HG02610 (cell line): ENCODE results near the gene MAPK8IP3.

ENCODE experiments used
- ATAC-seq: cut with Tn5 transposase; IDR thresholded peaks from one replicate; pipeline ENCODE4 v1.9.1; 2021; ENCODE audit warnings: mild to moderate bottlenecking, moderate library complexity; ENCODE audit not compliant: unreplicated experiment

The MAPK8IP3 gene

DNA sequence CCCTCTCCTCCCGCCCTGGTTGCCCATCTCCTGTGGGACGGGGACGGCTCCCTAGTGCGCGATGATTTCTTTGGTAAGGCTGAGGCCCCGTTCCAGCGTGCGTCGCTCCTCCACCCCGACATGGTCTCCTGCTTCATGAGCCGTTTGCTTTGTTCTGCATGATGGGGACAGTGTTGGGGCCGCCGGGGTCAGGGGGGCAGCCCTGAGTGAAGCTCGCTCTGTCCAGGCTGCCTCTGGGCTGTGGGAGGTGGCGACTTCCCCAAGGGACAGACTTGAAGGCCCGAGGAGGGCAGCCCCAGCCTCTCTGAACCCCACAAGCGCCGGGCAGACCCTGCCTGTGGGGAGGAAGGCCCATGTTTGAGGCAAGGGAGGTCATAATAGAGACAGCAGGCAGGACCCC is 52.9 kb downstream of the MAPK8IP3 start:
- no peak for ATAC-seq

DNA sequence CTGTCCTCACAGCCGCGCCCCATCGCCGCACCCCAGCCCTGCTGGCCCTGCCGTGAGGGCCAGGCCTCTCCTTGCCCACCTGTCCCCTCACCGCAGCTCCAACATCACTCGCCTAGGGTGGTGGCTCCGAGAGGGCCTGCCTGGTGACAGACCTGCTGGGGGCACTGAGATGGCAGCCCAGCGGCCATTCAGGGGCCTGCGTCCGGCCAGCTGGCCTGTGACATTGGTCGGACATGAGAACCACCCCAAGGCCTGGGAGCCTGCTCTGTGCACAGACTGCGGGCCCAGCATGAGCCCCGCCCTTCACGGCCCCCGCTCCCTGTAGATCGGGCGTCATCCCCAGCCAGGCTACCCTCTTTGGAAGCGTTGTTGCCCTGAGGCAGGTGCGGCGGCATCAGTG is 53.5 kb downstream of the MAPK8IP3 start:
- no peak for ATAC-seq

DNA sequence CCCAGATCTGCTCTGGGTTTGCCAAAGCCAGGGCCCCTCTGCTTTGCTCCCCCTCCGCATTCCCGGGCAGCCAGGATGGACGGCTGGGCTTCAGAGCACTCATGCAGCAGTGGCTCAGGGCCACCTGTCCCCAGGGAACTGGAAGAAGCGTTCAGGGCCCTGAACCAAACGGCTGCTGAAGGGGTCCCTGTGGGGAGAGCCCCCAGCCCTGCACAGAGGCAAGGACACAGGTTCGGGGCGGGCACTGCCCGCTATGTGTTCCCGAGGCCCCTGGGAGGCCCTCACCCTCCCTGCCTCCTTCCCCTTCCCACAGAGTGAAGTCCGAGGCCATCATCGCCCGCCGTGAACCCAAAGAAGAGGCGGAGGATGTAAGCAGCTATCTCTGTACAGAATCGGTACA is 54.9 kb downstream of the MAPK8IP3 start:
- ATAC-seq = no peak

DNA sequence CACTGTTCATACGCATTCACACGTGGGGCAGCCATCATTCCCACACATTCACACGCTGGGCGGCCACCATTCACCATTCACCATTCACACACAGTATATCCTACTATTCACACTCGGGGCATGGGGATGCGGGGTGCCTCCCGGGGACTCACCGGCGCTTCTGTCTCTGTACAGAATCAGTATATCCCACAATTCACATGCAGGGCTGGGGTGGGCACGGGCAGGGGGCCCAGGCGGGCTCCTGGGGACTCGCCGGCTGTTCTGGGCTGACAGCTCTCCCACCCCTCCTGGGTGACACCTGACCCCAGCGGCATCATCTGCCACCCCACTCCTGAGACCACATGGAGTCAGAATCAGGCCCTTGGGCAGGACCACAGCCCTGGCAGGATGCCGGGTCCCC is 55.8 kb downstream of the MAPK8IP3 start:
- no peak for ATAC-seq

DNA sequence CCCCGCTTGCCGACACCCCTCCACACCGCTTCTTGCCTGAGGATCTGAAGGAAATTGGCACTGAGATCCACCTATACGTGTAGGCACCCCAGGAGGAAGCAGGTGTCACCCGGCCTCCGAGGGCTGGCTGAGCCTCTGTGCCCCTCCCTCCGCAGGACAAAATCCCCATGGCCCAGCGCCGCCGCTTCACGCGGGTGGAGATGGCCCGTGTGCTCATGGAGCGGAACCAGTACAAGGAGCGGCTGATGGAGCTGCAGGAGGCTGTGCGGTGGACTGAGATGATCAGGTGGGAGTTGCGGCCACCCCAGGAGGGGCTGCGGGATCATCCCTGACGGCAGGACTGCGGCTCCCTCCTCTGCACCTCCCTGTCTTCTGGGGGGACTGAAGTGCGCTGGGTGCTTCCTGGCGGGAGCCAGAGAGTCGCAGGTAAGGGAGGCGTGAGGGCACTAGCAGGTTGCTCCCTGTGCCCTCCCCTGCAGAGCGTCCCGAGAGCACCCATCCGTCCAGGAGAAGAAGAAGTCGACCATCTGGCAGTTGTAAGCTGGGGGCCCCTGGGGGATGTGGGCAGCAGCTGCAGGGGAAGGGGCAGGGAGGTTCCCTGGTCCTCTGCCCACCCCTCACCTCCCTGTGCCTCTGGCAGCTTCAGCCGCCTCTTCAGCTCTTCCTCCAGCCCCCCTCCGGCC is 56.3 kb downstream of the MAPK8IP3 start:
- ATAC-seq = no peak

DNA sequence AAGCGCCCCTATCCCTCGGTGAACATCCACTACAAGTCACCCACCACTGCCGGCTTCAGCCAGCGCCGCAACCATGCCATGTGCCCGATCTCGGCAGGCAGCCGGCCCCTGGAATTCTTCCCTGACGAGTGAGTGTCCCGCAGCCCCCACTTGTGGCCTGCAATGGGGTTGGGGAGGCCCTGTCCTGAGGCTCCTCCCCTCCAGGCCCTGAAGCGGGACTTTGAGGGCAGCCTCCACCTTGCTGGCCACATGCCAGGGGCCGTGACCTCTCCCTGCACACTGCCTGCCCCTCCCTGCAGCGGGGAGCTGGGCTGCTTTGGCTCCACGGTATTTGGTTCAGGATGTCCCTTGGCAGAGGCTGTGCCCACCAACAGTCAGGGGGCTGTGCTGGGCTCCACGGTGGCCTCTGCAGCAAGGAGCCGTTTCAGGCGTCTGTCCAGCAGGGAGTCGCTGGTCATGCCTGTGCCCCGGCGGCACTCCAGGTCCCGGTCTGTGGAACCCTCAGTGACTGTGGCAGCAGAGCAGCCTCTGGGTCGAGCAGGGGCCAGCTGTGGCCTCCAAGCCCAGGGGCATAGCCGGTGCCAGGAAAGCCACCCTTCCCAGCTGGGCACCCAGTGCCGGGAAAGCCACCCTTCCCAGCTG is 57.0 kb downstream of the MAPK8IP3 start:
- ATAC-seq = no peak

DNA sequence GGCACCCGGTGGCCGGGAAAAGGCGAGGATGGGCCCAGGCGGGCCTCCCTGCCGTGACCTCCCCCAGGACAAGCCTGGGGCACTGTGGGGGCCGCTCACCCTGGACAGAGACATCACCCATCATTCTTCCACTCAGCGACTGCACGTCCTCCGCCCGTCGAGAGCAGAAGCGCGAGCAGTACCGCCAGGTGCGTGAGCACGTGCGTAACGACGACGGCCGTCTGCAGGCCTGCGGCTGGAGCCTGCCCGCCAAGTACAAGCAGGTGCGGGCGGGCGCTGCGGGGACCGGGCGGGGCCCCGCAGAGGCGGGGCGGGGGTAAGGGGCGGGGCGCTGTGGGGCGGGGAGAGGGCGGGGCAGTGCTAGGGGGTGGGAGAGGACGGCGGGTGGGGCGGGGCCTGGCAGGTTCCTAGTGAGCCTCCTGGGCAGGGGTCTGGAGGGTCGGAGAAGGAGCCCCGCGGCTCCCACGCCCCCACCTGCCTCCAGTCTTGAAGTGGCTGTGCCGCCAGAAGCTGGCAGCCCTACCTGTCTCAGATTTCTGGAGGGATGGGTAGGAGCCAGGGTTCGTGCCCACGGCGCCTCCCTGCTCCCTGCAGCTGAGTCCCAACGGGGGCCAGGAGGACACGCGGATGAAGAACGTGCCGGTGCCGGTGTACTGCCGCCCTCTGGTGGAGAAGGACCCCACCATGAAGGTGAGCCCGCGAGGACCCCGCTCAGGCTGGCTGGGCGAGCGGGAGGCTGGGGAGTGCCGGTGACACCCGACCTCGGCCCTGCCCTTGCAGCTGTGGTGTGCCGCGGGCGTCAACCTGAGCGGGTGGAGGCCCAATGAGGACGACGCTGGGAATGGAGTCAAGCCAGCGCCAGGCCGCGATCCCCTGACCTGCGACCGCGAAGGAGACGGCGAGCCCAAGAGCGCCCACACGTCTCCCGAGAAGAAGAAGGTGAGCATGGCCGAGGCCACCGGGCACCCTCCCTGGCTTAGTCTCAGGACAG is 57.8 kb downstream of the MAPK8IP3 start:
- no peak for ATAC-seq

DNA sequence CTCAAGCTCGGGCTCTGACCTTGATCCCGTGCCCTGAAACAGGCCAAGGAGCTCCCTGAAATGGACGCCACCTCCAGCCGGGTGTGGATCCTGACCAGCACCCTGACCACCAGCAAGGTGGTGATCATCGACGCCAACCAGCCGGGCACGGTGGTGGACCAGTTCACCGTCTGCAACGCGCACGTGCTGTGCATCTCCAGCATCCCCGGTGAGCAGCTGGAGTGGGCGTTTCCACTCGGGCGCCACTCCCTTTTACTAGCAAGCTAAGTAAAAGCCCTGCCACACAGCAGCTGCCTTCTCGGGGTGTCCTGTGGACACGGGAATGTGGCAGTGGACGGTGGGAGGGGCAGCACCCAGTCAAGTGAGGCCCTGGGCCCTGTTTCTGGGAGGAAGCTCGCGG is 59.0 kb downstream of the MAPK8IP3 start:
- no peak for ATAC-seq

DNA sequence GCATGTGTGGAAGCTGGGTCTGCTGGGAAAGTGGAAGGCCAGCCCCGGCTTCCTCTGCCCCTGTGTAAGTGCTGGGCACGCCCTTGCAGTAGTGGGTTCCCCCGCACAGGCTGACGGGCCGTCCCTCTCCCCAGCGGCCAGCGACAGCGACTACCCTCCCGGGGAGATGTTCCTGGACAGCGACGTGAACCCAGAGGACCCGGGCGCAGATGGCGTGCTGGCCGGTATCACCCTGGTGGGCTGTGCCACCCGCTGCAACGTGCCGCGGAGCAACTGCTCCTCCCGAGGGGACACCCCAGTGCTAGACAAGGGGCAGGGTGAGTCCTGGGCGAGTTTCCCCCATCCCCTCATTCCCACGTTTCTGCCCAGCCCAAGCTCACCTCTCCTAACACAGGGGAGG is 59.8 kb downstream of the MAPK8IP3 start:
- ATAC-seq = no peak

DNA sequence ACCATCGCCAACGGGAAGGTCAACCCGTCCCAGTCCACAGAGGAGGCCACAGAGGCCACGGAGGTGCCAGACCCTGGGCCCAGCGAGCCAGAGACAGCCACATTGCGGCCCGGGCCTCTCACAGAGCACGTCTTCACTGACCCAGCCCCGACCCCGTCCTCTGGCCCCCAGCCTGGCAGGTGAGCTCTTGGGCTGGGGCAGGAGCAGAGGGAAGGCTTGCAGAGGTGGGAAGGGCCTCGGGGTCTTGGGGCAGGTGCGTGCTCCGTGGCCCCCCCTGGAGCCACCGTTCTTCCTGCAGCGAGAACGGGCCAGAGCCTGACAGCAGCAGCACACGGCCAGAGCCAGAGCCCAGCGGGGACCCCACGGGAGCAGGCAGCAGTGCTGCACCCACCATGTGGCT is 60.2 kb downstream of the MAPK8IP3 start:
- no peak for ATAC-seq

DNA sequence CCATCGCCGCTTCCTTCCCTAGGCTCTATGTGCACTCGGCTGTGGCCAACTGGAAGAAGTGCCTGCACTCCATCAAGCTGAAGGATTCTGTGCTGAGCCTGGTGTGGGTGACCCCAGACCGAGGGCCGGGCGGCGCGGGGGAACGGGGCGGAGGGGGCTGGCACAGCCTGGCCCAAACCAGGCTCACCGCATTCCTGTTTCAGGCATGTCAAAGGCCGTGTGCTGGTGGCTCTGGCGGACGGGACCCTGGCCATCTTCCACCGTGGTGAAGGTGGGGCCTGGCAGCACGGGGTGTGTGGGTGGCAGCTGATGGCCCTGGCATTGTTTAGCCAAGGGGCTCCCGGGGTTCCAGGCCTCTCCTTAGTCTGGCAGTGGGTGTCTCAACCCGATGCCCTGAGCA is 60.7 kb downstream of the MAPK8IP3 start:
- ATAC-seq = no peak

DNA sequence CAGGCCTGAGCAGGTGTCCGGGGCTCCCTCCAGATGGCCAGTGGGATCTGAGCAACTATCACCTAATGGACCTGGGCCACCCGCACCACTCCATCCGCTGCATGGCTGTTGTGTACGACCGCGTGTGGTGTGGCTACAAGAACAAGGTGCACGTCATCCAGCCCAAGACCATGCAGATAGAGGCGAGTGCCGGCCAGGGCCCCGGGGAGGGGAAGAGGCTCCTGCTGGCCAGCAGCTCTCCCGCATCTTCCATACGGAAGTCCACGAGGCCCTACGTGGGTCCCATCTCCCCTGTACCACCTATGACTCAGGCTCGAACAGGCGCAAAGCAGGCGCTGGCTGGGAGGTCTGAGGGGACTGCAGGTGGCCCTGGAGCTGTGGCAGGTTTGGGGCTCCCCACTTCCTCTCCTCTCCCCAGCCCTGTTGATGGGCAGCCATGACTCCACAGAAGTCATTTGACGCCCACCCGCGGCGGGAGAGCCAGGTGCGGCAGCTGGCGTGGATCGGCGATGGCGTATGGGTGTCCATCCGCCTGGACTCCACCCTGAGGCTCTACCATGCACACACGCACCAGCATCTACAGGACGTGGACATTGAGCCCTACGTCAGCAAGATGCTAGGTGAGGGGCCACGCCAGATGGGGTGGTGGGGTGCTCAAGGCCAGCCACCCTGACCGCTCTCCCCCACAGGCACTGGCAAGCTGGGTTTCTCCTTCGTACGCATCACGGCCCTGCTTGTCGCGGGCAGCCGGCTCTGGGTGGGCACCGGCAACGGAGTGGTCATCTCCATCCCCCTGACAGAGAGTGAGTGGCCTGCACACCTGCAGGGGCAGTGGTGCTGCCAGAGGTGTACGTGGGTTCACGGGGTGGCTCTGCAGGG is 61.4 kb downstream of the MAPK8IP3 start:
- ATAC-seq = no peak

DNA sequence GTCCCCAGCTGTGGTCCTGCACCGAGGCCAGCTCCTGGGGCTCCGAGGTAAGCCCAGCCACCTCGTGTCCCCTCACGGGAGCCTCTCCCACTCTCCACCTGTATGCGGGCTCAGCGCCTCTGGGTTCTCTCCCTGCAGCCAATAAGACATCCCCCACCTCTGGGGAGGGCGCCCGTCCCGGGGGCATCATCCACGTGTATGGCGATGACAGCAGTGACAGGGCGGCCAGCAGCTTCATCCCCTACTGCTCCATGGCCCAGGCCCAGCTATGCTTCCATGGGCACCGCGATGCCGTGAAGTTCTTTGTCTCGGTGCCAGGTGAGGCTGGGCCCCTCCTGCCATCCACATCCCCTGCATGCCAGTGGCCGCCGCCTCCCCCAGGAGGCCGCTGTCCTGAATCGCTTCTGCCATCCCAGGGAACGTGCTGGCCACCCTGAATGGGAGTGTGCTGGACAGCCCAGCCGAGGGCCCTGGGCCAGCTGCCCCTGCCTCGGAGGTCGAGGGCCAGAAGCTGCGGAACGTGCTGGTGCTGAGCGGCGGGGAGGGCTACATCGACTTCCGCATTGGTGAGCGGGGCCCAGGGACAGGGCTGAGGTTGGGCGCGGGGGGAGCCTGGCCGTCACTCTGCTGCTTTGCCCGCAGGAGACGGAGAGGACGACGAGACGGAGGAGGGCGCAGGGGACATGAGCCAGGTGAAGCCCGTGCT is 62.2 kb downstream of the MAPK8IP3 start:
- no peak for ATAC-seq

DNA sequence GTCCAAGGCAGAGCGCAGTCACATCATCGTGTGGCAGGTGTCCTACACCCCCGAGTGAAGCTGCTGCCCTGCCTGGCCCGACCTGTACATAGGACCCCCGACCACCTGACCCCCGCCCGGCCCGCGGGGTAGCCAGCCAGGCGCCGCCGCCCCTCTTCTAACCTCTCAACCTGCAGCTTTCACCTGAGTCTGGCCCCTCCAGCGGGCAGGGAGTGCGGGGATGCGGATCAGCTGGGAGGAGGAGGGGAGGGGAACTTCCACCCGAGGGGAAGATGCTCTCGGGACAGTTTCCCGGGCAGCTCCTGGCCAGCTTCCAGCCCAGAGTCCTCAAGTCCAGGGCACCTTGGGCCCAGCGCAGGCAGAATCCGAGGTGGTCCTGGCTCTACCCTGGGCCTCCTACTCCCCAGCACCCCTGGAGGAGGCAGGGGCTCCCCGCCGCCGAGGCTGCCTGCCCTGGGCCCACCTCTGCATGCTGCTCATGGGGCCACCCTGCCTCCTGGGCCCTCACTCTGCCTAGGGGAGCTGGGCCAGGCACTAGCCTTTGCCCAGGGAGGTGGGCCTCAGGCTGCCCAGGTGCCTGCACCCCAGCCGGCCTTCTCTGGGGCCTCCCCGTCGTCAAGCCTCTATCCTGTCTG is 62.9 kb downstream of the MAPK8IP3 start:
- no peak for ATAC-seq

DNA sequence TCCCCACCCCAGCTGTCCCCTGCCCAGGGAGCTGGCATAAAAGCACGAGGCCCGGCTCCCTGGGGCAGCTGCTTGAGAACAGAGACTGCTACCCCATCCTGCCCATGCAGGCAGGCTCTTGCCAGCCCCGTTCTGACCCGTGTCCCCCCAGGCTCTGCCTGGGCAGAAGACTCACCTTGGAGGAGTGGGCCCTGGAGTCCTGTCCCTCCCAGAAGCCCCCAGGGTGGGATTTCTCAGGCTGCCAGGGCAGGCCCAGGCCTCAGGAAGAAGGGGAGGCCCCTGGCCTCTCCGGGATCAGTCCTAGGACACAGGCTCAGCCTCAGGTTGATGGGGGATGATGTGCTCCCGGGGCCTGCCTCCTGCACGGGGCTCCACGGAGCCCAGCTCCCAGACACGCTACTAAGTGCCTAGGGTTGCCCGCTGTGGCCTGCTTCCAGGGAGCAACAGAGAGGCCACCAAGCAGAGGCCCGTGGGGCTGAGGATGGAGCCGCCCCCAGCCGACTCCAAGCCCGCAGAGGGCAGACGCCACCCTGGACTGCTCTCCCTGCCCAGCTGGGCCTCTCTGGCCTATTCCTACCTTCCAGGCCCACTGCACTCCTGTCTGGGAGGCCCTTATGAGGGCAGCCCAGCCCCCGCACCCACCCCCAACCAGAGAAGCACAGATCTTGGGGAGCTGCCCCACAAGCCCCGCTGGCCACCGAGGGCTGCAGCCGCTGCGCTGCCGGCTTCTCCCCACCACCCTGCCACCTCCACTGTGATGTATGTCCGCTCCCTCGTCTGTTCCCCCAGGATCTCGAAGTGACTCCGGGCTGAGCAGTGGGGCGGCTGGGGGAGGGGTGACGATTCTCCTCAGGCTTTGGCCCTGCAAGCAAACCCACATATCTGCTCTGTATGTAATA is 63.7 kb downstream of the MAPK8IP3 start:
- ATAC-seq = no peak

DNA sequence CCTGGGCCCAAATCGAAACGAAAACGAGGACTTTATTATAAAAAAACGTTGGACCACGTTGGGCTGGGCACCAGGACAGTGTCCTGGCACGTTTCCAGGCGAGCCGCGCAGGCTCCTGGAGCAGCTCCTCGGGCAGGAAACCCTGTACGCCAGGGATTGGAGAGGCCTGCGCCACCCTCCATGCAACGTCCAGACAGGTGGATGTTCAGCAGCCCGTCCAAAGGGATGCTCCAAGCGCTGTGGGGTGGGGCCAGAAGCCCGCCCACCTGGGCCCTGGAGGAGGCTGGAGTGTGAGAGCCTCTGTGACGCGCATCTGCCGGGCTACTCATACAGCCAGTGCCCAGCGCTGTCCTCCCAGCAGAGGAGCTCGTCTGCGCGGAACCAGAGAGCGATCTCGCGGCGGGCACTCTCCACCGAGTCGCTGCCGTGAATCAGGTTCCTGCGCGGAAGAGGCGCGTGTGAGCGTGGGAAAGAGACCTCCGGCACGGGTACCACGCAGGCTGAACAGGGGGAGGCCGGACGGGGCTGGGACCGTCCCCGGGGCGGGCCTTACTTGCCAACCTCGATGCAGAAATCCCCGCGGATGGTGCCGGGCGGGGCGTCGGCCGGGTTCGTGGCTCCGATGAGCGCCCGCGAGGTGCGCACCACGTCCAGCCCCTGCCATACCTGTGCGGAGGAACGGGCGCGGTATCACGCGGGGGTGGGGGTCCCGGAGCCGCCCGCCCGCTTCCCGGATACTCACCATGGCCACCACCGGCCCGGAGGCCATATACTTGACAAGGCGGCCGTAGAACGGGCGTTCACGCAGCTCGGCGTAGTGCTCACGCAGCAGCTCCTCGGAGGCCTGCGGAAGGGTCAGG is 64.6 kb downstream of the MAPK8IP3 start:
- ATAC-seq = no peak

DNA sequence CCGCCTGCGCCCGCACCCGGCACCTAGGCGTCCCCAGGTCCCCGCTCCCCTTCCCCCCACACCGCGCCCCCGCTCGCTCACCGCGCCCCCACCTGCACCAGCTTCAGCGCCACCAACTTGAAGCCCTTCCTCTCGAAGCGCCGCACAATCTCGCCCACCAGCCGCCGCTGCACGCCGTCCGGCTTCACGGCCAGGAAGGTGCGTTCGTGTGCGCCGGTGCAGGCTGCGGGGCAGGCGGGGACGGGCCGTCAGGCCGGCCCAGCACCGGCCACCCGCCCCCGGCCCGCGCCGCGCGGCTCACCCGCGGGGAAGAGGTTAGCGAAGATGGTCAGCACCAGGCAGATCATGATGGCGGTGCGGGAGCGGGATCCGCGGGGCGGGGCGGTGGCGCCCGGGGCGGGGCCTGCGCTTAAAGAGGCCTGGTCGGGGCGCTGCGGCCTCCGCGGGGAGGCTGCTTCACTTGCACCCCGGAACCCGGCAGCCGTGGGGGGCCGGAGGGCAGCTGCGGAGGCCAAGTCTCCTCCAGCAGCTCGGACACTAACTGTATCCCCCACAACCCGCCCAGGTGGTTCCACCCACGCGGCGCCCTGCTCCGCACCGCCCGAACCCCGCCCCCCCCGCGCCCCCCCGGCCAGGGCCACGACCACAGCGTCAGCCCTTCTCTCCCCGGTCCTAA is 65.3 kb downstream of the MAPK8IP3 start, which contains the start of gene NME3:
NME3 (minus strand) TSS at position 356 of the 676 bp plus-strand sequence; CDS start at position 347, 9 bp downstream.
- ATAC-seq = no peak
